KG1 (cell line): ENCODE results near the gene SMIM1.
"Not testable (repeated sequence)": the region's sequence is repeated elsewhere in the genome, so short reads cannot be mapped to it uniquely, and the experiment has no call there.

Experiments used
- DNase-seq: peaks from one replicate; lab custom pipeline; 2025; lab: John Stamatoyannopoulos, UW

SMIM1 gene

GRCh38 chr1:3736708-3737107, 35.8 kb upstream of the SMIM1 start:
- DNase-seq: no peak

GRCh38 chr1:3738943-3739342, 33.6 kb upstream of the SMIM1 start:
- no peak for DNase-seq

GRCh38 chr1:3740042-3740441, 32.5 kb upstream of the SMIM1 start:
- no peak for DNase-seq

GRCh38 chr1:3740752-3741151, 31.8 kb upstream of the SMIM1 start:
- no peak for DNase-seq

GRCh38 chr1:3741566-3742438, 30.7 kb upstream of the SMIM1 start:
- no peak for DNase-seq

- DNase-seq: no peak
These were observed 29.9 kb upstream of the SMIM1 start for GRCh38 chr1:3742439-3743298.

GRCh38 chr1:3743421-3743820, 29.1 kb upstream of the SMIM1 start:
- DNase-seq: no peak

- no peak for DNase-seq
These were observed 28.7 kb upstream of the SMIM1 start for GRCh38 chr1:3743826-3744225.

GRCh38 chr1:3744646-3745045, 27.9 kb upstream of the SMIM1 start:
- DNase-seq: no peak

- DNase-seq: no peak
These were observed 27.5 kb upstream of the SMIM1 start for GRCh38 chr1:3745071-3745470.

GRCh38 chr1:3745590-3746381, 26.8 kb upstream of the SMIM1 start:
- DNase-seq: no peak

GRCh38 chr1:3746389-3746829, 26.1 kb upstream of the SMIM1 start:
- DNase-seq: no peak

GRCh38 chr1:3746830-3747521, 25.6 kb upstream of the SMIM1 start:
- peak; percentile 55 for DNase-seq

GRCh38 chr1:3747522-3747848, 25.1 kb upstream of the SMIM1 start:
- DNase-seq: no peak

GRCh38 chr1:3747903-3748302, 24.6 kb upstream of the SMIM1 start:
- no peak for DNase-seq

- DNase-seq: not testable (repeated sequence)
These were observed 24.1 kb upstream of the SMIM1 start for GRCh38 chr1:3748316-3748900.

GRCh38 chr1:3749512-3749911, 23.0 kb upstream of the SMIM1 start:
- no peak for DNase-seq

GRCh38 chr1:3750741-3751140, 21.8 kb upstream of the SMIM1 start:
- DNase-seq: no peak

- DNase-seq: no peak
These were observed 20.1 kb upstream of the SMIM1 start, which contains the start of gene CCDC27 for GRCh38 chr1:3752400-3752945. Gene CCDC27 (plus strand): TSS chr1:3752450. CDS start chr1:3752482, 32 bp downstream.

GRCh38 chr1:3753656-3754454, 18.7 kb upstream of the SMIM1 start:
- DNase-seq: no peak
